ENCODE data around the gene ACTN1. TPM values are rescaled to one million over a fixed set of nuclear protein-coding genes. Genes with fewer than 3 reads are reported as not detected.
"Not testable (repeated sequence)": the region's sequence is repeated elsewhere in the genome, so short reads cannot be mapped to it uniquely, and the experiment has no call there.

Gene ACTN1
- total RNA-seq, result 304 and 802 TPM in 2 replicates

DNA sequence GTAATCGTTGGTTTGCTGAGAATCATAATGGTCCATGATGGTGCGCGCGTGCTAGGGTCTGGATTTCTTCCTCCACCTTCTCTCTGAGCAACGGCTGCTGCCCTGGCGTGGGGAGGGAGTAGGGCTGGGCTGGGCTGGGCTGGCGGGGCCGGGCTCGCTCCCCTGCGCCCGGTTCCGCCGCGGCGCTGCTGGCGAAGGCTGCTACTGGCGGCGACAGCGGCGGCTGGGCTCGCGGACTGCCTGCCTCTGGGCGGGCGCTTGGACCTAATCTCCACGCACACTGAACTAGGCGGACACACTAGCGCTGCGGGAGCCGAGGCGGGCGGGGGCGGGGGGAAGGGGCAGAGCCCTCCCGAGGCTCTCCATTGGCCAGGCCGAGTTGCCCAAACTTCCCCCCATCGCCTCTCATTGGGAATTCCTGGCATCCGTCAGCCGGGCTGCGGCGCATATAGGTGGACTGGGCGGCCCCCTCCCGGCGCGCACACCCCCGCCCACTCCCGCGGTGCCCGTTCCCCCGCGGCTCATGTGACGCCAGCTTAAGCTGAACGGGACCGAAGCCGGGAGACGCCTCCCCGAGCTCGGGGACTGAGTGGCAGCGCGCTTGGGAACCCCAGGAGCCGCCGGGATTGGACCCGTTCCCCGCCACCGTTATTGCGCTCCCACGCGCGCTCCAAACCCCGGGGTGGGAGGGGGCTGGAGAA lies at the start of gene ACTN1:
TSS of gene ACTN1 (minus strand) at position 282 of the 701 bp plus-strand sequence. CDS start at position 36, 246 bp downstream.
- DNase-seq (ENCODE audit: low read depth), result peak; percentile 88

DNA sequence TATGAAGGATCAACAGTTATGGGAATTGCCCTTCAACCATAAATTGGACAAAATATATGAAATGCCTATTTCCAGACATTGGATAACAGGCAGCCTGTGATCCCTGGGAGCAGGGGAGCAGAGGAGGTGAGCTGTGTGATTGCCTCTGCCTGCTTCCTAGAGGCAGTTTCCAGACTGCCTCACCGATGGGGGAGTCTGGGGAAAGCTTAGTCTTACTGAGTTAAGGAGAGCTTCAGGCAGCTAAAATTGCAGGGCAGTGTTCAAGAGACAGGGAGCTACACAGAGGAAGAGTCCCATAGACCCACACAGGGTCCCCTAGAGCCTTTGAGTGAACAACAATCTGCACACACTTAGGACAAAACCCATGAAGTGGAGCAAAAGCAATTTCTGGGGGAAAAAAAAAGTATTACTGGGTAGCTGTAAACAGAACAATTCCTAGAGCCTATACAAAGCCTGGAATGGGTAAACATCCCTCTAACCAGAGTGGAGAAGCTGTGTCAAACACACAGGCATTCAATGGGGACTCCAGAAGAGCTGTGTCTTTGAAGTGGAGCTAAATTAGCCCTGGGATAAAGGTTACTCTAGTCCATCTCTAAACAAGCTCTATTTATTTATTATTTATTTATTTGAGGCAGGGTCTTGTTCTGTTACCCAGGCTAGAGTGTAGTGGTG lies 48.3 kb upstream of the ACTN1 start:
- DNase-seq (ENCODE audit: low read depth), result no peak

DNA sequence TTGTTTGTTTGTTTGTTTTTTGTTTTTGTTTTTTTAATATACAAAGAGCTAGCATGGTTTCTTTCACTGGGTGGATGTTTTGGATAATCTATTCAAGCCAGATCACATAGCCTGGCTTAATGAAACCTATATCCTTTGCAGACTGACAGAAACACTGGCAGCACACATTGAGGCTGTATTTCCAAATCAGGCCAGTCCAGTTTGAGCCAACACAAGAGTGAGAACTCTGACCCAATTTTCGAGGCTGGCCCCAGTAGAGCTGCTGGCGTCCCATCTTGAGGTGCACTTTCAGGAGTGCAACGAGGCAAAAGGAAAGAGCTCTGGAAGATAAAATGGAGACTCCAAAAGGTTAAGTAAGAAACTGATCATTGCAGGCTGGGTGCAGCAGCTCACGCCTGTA lies 43.9 kb upstream of the ACTN1 start:
- no peak for DNase-seq (ENCODE audit: low read depth)

DNA sequence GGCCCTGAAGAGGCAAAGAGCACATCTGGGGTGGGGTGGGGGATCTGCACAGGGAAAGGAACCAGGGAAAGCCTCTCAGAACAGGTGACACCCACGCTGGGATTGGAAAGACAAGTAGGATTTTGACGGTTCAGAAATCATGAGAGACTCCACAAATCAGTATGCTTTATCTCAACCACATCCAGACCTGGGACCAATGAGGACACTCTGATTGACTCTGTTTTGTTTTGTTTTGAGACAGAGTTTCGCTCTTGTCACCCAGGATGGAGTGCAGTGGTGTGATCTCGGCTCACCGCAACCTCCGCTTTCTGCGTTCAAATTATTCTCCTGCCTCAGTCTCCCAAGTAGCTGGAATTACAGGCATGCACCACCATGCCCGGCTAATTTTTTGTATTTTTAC lies 43.0 kb upstream of the ACTN1 start:
- DNase-seq (ENCODE audit: low read depth), result not testable (repeated sequence)

DNA sequence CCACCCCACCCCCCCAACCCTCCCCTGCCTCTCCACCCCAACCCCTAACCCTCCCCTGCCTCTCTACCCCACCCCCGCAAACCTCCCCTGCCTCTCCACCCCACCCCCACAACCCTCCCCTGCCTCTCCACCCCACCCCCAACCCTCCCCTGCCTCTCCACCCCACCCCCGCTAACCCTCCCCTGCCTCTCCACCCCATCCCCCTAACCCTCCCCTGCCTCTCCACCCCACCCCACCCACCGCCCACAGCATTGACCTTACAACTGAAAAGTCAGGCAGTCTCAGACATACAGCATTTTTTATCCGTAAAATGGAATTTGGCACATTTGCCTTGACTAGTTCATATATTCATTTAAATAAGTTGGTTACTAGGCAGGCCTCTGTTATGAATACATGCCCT lies 38.6 kb upstream of the ACTN1 start:
- no peak for DNase-seq (ENCODE audit: low read depth)

DNA sequence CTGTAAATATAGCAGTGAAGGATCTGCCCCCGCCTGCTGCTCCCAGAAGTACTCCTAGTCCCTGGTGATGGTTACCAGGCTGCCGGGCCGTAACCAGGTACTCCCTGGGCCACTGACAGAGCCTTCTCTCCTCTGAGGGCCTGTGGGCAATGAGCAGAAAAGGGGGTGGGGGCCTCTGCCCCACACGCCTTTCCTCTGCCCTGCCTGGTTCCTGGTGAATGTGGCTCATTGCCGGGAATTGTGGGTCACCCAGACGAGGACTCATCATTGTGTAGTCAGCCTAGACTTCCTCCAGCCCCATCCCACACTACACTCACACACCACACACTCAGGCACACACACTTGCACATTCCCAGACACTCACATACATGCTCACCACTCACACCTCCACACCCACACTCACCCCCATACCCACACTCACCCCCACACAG lies 35.7 kb upstream of the ACTN1 start:
- no peak for DNase-seq (ENCODE audit: low read depth)

DNA sequence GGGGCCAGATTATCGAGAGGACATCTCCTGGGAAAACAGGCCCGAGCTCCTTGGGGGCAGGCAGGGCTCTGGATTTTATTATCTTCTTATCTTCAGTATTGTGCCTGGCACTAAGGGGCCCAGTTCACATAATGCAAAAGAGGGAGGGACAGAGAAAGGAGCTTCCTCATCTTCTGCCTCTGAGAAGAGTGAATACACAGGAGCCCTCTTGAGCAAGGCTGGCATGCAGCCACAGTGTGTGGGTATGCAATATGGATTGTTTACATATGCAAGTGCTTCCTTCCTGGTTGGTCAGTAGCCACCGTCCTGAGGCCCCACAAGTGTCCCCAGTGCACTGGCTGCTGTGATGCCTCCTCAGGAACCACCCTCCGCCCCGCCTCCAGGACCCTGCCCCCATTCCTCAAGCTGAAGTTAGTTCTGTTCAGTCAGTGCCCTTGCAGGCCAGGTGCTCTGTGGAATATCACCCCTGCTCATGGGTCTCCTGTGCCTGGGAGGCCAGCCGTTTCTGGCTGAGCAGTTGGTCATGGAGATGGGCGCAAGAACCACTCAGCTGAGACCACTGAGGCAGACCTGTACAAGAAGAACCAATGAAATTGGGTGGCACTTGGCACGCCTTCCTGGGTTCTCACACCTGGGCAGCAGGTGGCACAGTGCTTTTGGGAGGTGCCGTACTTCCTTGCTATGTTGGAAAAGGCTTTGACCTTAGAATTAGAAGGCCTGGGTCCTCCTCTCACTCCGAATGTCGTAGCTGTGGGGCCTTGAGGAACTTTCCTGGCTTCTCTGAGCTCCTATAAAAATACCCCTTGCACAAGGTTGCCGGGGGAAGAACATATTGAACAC lies 35.1 kb upstream of the ACTN1 start:
- no peak for DNase-seq (ENCODE audit: low read depth)

DNA sequence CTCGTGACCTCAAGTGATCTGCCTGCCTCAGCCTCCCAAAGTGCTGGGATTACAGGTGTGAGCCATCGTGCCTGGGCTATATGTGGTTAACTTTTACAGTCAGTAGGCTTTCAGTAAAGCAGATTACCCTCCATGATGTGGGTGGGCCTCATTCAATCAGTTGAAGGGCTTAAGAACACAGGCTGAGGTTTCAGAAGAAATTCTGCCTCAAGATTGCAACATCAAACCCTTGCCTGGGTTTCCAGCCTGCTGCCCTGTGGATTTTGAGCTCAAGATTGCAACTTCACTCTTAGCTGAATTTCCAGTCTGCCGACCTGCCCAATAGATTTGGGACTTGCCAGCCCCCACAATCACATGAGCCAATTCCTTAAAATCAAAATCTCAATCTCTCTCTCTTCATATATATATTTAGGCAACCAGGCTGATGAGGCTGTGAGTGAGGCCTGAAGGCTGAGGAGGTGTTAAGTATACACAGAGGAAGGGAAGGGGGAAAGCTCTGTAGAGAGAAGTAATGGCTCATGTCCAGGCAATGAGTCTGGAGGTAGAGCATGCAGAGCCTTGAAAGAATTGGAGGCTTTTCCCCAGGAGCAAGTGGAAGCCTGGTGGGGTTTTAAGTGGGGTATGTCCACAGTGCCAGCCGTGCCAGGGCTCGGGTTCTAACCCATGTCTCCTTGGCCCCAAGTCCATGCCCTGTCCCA lies 33.3 kb upstream of the ACTN1 start:
- DNase-seq (ENCODE audit: low read depth), result peak; percentile 40

DNA sequence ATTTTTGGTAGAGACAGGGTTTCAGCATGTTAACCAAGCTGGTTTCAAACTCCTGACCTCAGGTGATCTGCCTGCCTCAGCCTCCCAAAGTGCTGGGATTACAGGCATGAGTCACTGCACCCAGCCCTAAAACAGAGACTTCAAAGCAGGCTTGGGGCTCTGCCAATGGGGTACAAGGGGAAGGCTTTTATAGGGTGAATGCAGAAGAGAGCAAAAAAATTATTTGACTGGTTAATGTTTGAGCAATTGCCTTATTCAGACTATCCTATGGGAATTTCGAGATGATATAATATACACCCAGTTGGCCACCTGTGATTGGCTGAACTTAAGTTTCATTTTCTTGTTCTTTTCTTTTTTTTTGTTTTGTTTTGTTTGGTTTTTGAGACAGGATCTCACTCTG lies 31.5 kb upstream of the ACTN1 start:
- DNase-seq (ENCODE audit: low read depth), result no peak

DNA sequence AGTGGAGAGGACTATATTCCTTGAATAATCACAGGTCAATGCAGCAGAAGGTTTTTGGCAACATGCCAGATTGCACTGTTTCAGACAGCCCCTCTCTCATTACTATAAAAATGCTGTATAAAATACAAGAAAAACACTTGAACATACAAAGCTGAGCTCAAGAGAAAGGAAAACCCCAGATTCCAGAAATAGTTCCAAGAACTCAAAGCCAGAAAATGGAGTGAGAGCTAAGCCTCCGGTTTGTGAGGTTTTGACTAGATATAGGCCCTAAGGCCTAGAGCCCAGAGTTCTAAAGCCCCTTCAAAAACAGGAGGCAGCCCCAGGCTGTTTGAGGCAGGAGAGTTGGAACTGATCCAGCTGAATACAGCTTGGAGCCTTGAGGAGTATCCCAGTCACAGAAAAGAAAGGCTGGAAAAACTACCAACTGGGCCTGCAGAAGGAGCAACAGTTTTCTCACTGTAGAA lies 29.4 kb upstream of the ACTN1 start:
- peak; percentile 50 for DNase-seq (ENCODE audit: low read depth)

DNA sequence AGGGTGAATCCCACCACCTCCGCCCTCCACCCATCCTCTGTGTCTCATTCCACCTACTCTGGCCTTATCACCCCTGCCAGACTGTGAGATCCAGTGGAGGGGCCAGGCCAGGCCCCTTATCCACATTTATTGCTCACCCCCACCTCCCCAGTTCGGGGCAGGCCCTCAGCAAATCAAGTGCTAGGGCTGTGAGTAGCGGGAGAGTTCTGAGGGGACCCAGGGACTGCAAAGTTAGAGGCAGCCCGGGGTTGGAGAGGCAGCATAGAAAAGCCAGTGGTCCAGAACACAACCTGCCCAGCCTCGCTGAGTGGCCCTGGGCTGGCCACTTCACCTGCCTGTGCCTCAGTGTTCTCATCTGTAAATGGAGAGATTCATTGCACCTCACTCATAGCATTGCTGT lies 27.2 kb upstream of the ACTN1 start:
- no peak for DNase-seq (ENCODE audit: low read depth)

DNA sequence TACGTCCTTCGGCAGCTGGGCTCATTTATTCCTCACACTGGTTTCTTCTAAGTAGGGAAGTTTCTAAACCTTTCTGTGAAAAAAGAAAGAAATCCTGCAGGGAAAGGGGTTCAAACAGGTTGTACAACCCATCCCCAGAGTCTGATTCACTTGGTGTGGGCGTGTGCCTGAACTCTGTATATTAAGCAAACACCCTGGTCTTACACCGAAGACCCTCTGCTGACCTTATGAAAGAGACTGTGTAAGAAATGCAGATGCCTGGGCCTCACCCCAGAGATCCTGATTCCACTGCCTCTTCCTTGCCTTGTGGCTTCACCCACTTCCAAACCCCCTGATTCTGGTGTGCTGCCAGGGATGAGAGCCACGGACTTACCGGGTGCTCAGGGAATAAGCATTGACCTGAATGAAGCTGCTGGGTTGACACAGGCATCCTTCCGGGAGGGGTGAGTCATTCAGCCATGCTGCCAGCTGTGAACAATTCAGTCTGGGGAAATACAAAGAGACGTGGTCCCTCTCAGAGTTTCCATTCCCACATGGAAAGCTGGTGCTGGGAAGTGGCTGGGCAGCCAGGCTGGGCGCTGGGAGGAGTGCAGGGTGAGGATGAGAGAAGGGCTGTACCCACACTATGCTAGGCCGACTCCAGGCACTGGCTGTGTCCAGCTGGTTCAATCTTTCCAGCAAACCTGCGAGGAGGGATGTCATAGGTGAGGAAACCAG lies 26.5 kb upstream of the ACTN1 start:
- DNase-seq (ENCODE audit: low read depth), result peak; percentile 95

DNA sequence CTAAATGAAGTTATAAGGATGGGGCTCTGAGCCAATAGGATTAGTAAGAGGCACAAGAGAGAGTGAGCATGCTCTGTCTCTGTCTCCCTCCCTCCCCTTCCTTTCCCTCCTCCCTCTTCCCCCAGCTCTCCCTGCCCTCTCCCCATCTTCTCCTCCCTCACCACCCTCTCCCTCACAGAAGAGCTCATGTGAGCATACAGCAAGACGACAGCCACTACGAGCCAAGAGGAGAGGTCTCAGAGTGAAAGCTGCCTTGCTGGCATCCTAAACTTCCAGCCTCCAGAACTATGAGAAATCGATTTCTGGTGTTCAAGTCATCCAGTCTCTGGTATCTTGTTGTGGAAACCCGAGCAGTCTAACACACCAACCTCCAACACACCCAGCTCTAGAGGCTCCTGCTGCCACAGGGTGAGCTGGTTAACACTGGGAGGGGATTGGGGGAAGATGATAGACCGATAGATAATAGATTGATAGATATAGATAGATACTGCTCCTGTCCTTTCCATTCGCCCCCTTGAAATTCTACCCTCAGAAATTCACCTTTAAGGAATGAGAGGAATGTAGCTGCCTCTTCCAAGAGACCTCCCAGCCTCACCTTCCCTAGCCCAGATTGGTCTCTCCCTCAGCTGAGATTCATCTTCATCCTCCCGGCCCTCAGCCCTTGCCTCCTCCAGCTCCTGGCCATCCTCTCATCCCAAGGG lies 25.8 kb upstream of the ACTN1 start:
- DNase-seq (ENCODE audit: low read depth), result no peak

DNA sequence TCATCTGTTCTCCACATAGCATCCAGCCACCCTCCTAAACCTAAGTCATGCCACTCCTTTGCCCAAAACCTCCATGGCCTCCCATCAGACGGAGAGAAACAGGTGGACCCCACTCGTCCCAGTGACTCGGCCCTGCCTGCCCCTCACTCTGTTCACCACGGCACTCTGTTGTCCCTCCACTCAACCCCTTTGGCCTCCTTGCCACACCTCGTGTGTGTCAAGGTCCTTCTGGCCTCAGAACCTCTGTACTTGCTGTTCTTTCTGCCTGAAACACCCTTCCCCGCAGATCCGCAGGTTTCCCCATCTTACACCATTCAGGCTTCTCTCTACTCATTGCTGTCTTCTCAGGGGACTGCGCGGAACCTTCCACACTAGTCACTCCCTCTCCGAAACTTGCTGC lies 24.5 kb upstream of the ACTN1 start:
- DNase-seq (ENCODE audit: low read depth), result no peak

DNA sequence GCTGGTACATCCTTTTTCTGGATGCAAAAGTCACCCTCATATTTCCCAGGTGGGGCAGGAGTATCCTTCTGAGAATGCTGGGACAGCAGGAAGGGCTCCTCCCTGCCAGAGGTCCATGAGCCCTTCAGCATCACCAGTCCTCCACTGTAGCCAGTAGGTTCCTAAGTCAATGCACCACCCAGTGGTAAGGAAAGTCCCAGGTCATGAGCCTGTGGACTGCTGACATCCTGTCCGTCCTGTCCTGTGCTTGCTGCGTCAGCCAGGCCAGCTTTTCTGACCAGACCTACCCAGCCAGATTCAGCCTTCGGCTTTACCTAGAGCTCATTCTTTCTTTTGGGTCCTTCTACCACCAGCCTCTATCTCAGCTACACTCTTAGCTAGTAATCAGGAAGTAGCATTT lies 23.0 kb upstream of the ACTN1 start:
- DNase-seq (ENCODE audit: low read depth), result peak; percentile 57

DNA sequence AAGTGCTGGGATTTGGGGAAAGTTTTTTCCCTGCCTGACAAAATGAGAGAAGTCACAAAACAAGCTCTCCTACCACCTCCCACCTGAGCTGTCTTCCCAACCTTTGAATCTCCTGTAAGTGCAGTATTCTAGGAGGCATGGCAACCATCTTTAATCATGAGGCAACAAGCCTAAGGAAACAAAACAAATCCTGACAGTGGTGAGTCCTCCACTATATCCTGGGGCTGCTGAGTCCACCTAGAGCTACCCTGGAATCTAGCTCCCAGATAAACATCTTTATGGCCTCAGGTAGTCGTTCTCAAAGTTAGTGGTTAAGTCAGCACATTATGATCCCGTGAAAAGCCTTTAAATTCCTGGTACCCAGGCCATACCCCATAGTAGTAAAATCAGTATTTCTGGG lies 22.3 kb upstream of the ACTN1 start:
- DNase-seq (ENCODE audit: low read depth), result no peak

DNA sequence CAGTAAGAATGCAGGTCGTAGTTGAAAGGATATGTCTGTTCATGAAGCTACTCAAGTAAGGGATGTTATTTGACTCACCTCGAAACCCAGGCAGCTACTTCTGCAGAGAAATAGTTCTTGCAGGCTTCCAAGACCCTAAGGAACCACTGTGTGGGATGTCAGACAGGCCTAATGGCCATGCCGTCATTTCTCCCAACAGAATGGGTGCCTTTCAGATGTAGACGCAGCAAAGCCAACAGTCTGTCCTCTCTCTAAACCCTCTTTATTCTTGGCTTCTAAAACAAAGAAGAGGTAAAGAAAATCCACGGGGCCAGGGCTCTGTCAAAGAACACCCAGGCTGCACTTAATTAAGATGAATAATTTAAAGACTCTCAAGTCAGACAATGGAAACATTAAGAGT lies 19.0 kb upstream of the ACTN1 start:
- DNase-seq (ENCODE audit: low read depth), result no peak

DNA sequence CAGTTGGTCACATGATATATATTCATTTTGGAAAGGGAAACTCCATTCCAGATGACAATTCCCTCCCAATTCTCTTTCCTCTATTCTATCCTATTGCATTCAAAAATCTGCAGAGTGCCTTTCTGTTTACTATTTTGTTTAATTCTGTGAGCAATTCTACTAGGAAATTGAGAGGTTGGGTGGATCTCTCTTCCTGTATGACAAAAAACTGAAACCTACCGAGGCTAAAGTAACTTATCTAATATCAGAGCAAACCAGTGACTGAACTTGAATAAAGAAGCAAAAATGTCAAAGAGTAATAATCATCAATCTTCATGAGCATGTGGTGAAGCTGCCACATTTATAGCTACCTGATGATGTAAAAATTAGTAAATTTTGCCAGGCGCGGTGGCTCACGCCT lies 16.6 kb upstream of the ACTN1 start:
- no peak for DNase-seq (ENCODE audit: low read depth)

DNA sequence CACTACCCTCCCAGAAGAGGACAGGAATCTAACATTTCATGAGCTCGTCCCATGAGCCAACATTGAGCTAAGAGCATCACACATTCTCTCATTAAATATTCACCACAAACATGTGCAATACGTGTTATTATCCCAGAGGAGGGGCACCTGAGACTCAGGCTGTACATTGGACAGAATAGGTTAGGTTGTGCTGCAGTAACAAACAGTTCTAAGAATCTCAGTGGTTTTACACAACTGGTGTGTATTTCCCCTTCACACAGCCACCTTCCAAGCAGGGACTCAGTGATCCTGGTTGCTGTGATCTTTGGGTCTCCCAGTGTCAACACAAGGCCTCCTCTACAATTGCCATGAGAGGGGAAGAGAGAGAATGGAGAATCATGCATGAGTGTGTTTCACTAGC lies 15.0 kb upstream of the ACTN1 start:
- no peak for DNase-seq (ENCODE audit: low read depth)

DNA sequence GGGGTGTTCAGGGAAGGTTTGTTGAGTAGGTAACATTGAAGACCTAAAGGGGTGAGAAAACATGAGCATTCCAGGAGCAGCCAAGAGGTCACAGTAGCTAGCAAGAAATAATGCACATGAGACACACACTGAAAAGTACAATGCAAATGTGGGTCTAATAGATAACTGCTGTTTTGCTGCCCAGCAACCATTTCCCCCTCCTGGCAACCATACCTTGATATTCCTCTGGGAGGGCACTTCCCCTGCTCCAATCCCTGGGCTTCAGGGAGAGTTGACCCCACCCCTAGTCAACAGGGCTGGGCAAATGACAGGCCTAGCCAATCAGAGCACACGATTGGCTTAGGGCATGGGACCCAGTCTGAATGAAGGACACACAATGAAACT lies 8.5 kb upstream of the ACTN1 start:
- DNase-seq (ENCODE audit: low read depth), result no peak
